ENCODE results near the gene BAIAP2. TPM values are rescaled to one million over a fixed set of nuclear protein-coding genes. Genes with fewer than 3 reads are reported as not detected.

Gene BAIAP2
- total and polyA plus RNA-seq, 2 donors = 8.4 to 23.1 TPM

- DNase-seq (ENCODE audit: low read depth in 6 of 9, low spot score in 9 of 9) = no peak
- WGBS = 79% methylated on average over 28 of the region's 28 CpGs
- Histone ChIP-seq H3K27ac (ENCODE audit: low read depth in 1 of 2, low read length in 1 of 2) (no peak overlapping the region), H3K4me1 (ENCODE audit: control insufficient read depth in 2 of 2, insufficient read depth in 2 of 2, low read length in 2 of 2) (peaks cover 0 to 39% of the 10 kb centered on the region in 2 donors), H3K36me3 (ENCODE audit: control insufficient read depth in 2 of 2, insufficient read depth in 2 of 2, low read length in 1 of 2) (no peaks in the 10 kb centered on the region), H3K9me3 (ENCODE audit: control insufficient read depth in 2 of 2, insufficient read depth in 1 of 2, low read length in 1 of 2) (no peaks in the 10 kb centered on the region), H3K4me3 (ENCODE audit: low read length in 2 of 2) (no peak overlapping the region), H3K27me3 (ENCODE audit: control insufficient read depth in 2 of 2, insufficient read depth in 1 of 2, low read length in 1 of 2) (peaks cover 10 to 18% of the 10 kb centered on the region in 2 donors)
Observed at GRCh38 chr17:81039854-81040758, 5.2 kb downstream of the BAIAP2 start.

GRCh38 chr17:81040791-81041337 lies 5.9 kb downstream of the BAIAP2 start:
- Histone ChIP-seq H3K4me3 (ENCODE audit: low read length in 2 of 2) (no peak overlapping the region), H3K27me3 (ENCODE audit: control insufficient read depth in 2 of 2, insufficient read depth in 1 of 2, low read length in 1 of 2) (peaks cover 6 to 15% of the 10 kb centered on the region in 2 donors), H3K4me1 (ENCODE audit: control insufficient read depth in 2 of 2, insufficient read depth in 2 of 2, low read length in 2 of 2) (peaks cover 0 to 44% of the 10 kb centered on the region in 2 donors), H3K9me3 (ENCODE audit: control insufficient read depth in 2 of 2, insufficient read depth in 1 of 2, low read length in 1 of 2) (no peaks in the 10 kb centered on the region), H3K27ac (ENCODE audit: low read depth in 1 of 2, low read length in 1 of 2) (no peak overlapping the region), H3K36me3 (ENCODE audit: control insufficient read depth in 2 of 2, insufficient read depth in 2 of 2, low read length in 1 of 2) (no peaks in the 10 kb centered on the region)
- WGBS = 78% methylated on average over 6 of the region's 6 CpGs
- peak in 1 of 9 donors; percentile 29 for DNase-seq (ENCODE audit: low read depth in 6 of 9, low spot score in 9 of 9)

DNA sequence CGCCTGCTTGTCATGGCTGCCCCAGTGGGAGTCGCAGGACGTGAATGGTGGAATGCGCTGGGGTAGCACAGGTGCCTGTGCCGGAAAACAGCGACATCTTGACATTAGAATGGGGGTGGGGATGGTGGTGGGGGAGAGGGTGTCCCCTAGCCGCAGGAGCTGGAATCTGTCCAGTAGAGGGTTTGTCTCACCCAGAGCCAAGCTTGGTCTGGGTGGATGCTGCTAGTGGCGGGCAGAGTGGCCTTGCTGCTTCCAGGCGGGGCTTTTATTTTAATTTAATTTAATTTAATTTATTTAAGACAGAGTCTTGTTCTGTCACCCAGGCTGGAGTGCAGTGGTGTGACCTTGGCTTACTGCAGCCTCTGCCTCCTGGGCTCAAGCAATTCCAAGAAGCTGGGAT lies 7.7 kb downstream of the BAIAP2 start:
- no peaks in the 10 kb centered on the region for H3K36me3 ChIP-seq (ENCODE audit: control insufficient read depth in 2 of 2, insufficient read depth in 2 of 2, low read length in 1 of 2)
- 97% methylated on average over 9 of the region's 9 CpGs for WGBS
- H3K27ac ChIP-seq (ENCODE audit: low read depth in 1 of 2, low read length in 1 of 2) = no peak overlapping the region
- no peak overlapping the region for H3K4me3 ChIP-seq (ENCODE audit: low read length in 2 of 2)
- peaks cover 0 to 31% of the 10 kb centered on the region in 2 donors for H3K4me1 ChIP-seq (ENCODE audit: control insufficient read depth in 2 of 2, insufficient read depth in 2 of 2, low read length in 2 of 2)
- DNase-seq (ENCODE audit: low read depth in 6 of 9, low spot score in 9 of 9) = no peak
- H3K27me3 ChIP-seq (ENCODE audit: control insufficient read depth in 2 of 2, insufficient read depth in 1 of 2, low read length in 1 of 2) = no peaks in the 10 kb centered on the region
- H3K9me3 ChIP-seq (ENCODE audit: control insufficient read depth in 2 of 2, insufficient read depth in 1 of 2, low read length in 1 of 2) = no peaks in the 10 kb centered on the region

DNA sequence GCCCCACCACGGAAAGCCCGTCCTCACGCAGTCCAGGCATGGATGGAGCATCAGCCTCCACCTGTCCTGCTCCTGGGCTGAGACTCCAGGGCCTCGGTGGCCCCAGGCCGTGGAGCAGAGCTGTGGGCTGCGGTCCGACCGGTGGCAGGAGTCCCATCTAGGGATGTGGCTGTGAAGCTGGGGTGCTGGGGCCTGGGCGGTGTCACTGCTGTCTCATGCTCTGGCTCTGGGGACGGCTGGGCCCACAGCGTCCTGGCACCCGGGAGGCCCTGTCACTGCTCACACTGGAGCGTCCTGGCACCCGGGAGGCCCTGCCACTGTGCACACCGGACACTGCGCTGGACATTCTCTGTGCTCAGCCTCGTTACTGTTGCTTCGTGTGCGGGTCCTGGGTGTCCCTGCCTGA lies 8.4 kb downstream of the BAIAP2 start:
- Histone ChIP-seq H3K9me3 (ENCODE audit: control insufficient read depth in 2 of 2, insufficient read depth in 1 of 2, low read length in 1 of 2) (peaks cover 0 to under 1% of the 10 kb centered on the region in 2 donors), H3K27me3 (ENCODE audit: control insufficient read depth in 2 of 2, insufficient read depth in 1 of 2, low read length in 1 of 2) (no peaks in the 10 kb centered on the region), H3K36me3 (ENCODE audit: control insufficient read depth in 2 of 2, insufficient read depth in 2 of 2, low read length in 1 of 2) (no peaks in the 10 kb centered on the region), H3K4me1 (ENCODE audit: control insufficient read depth in 2 of 2, insufficient read depth in 2 of 2, low read length in 2 of 2) (peaks cover 0 to 31% of the 10 kb centered on the region in 2 donors), H3K27ac (ENCODE audit: low read depth in 1 of 2, low read length in 1 of 2) (no peak overlapping the region), H3K4me3 (ENCODE audit: low read length in 2 of 2) (no peak overlapping the region)
- DNase-seq (ENCODE audit: low read depth in 6 of 9, low spot score in 9 of 9) = no peak
- WGBS = 96% methylated on average over 19 of the region's 19 CpGs

GRCh38 chr17:81043725-81044427 lies 8.9 kb downstream of the BAIAP2 start:
- H3K9me3 ChIP-seq (ENCODE audit: control insufficient read depth in 2 of 2, insufficient read depth in 1 of 2, low read length in 1 of 2) = peaks cover 0 to 5% of the 10 kb centered on the region in 2 donors
- no peak overlapping the region for H3K27ac ChIP-seq (ENCODE audit: low read depth in 1 of 2, low read length in 1 of 2)
- H3K36me3 ChIP-seq (ENCODE audit: control insufficient read depth in 2 of 2, insufficient read depth in 2 of 2, low read length in 1 of 2) = no peaks in the 10 kb centered on the region
- no peaks in the 10 kb centered on the region for H3K27me3 ChIP-seq (ENCODE audit: control insufficient read depth in 2 of 2, insufficient read depth in 1 of 2, low read length in 1 of 2)
- H3K4me3 ChIP-seq (ENCODE audit: low read length in 2 of 2) = no peak overlapping the region
- 86% methylated on average over 38 of the region's 38 CpGs for WGBS
- DNase-seq (ENCODE audit: low read depth in 6 of 9, low spot score in 9 of 9) = no peak
- H3K4me1 ChIP-seq (ENCODE audit: control insufficient read depth in 2 of 2, insufficient read depth in 2 of 2, low read length in 2 of 2) = peaks cover 0 to 35% of the 10 kb centered on the region in 2 donors

GRCh38 chr17:81044428-81044763 lies 9.4 kb downstream of the BAIAP2 start:
- H3K36me3 ChIP-seq (ENCODE audit: control insufficient read depth in 2 of 2, insufficient read depth in 2 of 2, low read length in 1 of 2) = no peaks in the 10 kb centered on the region
- peaks cover 0 to 5% of the 10 kb centered on the region in 2 donors for H3K9me3 ChIP-seq (ENCODE audit: control insufficient read depth in 2 of 2, insufficient read depth in 1 of 2, low read length in 1 of 2)
- peak overlapping the region in 1 of 2 donors; percentile 26 for H3K27ac ChIP-seq (ENCODE audit: low read depth in 1 of 2, low read length in 1 of 2)
- H3K27me3 ChIP-seq (ENCODE audit: control insufficient read depth in 2 of 2, insufficient read depth in 1 of 2, low read length in 1 of 2) = peaks cover 0 to 3% of the 10 kb centered on the region in 2 donors
- 93% methylated on average over 14 of the region's 14 CpGs for WGBS
- no peak for DNase-seq (ENCODE audit: low read depth in 6 of 9, low spot score in 9 of 9)
- peaks cover 5 to 40% of the 10 kb centered on the region in 2 donors for H3K4me1 ChIP-seq (ENCODE audit: control insufficient read depth in 2 of 2, insufficient read depth in 2 of 2, low read length in 2 of 2)
- no peak overlapping the region for H3K4me3 ChIP-seq (ENCODE audit: low read length in 2 of 2)

GRCh38 chr17:81044764-81045589 lies 10.0 kb downstream of the BAIAP2 start:
- 82% methylated on average over 28 of the region's 28 CpGs for WGBS
- H3K9me3 ChIP-seq (ENCODE audit: control insufficient read depth in 2 of 2, insufficient read depth in 1 of 2, low read length in 1 of 2) = peaks cover 0 to 5% of the 10 kb centered on the region in 2 donors
- no peak overlapping the region for H3K27ac ChIP-seq (ENCODE audit: low read depth in 1 of 2, low read length in 1 of 2)
- peaks cover 8 to 43% of the 10 kb centered on the region in 2 donors for H3K4me1 ChIP-seq (ENCODE audit: control insufficient read depth in 2 of 2, insufficient read depth in 2 of 2, low read length in 2 of 2)
- peaks cover 0 to 3% of the 10 kb centered on the region in 2 donors for H3K27me3 ChIP-seq (ENCODE audit: control insufficient read depth in 2 of 2, insufficient read depth in 1 of 2, low read length in 1 of 2)
- DNase-seq (ENCODE audit: low read depth in 6 of 9, low spot score in 9 of 9) = no peak
- no peak overlapping the region for H3K4me3 ChIP-seq (ENCODE audit: low read length in 2 of 2)
- no peaks in the 10 kb centered on the region for H3K36me3 ChIP-seq (ENCODE audit: control insufficient read depth in 2 of 2, insufficient read depth in 2 of 2, low read length in 1 of 2)

GRCh38 chr17:81045590-81046095 lies 10.7 kb downstream of the BAIAP2 start:
- H3K27ac ChIP-seq (ENCODE audit: low read depth in 1 of 2, low read length in 1 of 2) = no peak overlapping the region
- H3K27me3 ChIP-seq (ENCODE audit: control insufficient read depth in 2 of 2, insufficient read depth in 1 of 2, low read length in 1 of 2) = peaks cover 0 to 3% of the 10 kb centered on the region in 2 donors
- DNase-seq (ENCODE audit: low read depth in 6 of 9, low spot score in 9 of 9) = no peak
- WGBS = 71% methylated on average over 9 of the region's 9 CpGs
- H3K4me1 ChIP-seq (ENCODE audit: control insufficient read depth in 2 of 2, insufficient read depth in 2 of 2, low read length in 2 of 2) = peaks cover 8 to 41% of the 10 kb centered on the region in 2 donors
- H3K36me3 ChIP-seq (ENCODE audit: control insufficient read depth in 2 of 2, insufficient read depth in 2 of 2, low read length in 1 of 2) = no peaks in the 10 kb centered on the region
- no peak overlapping the region for H3K4me3 ChIP-seq (ENCODE audit: low read length in 2 of 2)
- peaks cover 0 to 5% of the 10 kb centered on the region in 2 donors for H3K9me3 ChIP-seq (ENCODE audit: control insufficient read depth in 2 of 2, insufficient read depth in 1 of 2, low read length in 1 of 2)

Measured in thymus (tissue), 11 donors.